IPS DF 4.7 (cell line): ENCODE measurements around the gene YAF2.

Experiments
- DNase-seq: peaks from one replicate; pipeline ENCODE4 v3.0.0-alpha.2; 2013; ENCODE audit warnings: low spot score; ENCODE audit errors: extremely low read depth

The YAF2 gene

DNA sequence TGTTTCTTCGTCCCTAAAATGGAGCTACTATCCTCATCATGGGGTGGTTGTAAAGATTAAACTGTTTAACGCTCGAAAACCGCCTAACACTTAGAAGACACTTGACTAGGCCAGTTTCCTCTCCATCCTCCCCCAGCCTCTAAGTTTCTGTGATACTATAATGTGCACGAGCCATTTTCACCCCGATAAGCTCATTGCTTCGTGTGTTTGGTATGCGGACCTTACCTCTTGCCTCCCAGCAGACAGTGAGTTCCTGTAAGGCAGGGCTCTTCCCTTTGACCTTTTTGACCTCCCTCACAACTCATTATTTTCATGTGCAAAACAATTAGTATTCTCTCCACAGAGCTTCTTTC is 92.9 kb downstream of the YAF2 start:
- DNase-seq = no peak

- DNase-seq = no peak
Observed at GRCh38 chr12:42144408-42145196, 93.4 kb downstream of the YAF2 start, which contains the start of gene GXYLT1. TSS of gene GXYLT1 (minus strand) at chr12:42144874. CDS start at chr12:42144646, 228 bp downstream.

DNA sequence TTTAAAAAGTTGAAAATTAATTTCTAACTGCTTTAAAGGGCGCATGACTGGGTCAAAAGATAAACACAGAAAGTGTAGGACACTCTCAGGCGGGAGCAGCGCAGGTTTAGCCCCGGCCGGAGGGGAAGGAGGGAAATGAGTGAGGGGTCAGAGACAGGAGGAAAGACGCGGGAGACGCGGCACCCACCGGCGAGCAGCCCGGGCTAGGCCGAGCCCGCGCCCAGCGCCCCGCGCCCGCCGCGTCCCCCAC is 94.0 kb downstream of the YAF2 start:
- DNase-seq = no peak

GRCh38 chr12:42143452-42144157 is 94.4 kb downstream of the YAF2 start:
- no peak for DNase-seq

DNA sequence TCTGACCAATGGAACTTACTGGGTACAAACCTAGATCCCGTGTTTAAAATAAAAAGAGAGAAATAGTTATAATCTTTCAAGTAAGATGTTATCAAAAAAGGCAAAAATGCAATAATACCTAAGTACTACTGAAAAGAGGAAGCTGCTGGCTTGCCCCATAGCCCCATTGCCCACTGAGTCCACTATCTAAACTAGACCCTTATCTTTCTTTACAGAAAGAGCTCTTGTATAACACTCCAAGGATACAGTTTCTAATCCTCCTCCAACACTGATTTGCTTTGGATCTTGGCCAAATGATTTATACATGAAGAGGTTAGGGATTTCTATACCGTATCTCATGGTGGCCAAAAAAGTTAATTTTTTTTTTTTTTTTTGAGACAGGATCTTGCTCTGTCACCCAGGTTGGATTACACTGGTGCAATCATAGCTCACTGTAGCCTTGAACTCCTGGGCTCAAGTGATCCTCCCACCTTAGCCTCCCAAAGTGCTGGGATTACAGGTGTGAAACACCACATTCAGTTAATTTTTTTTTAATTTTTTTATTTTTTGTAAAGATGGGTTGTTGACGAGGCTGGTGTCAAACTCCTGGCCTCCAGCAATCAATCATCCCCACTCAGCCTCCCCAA is 96.0 kb downstream of the YAF2 start:
- DNase-seq = no peak

DNA sequence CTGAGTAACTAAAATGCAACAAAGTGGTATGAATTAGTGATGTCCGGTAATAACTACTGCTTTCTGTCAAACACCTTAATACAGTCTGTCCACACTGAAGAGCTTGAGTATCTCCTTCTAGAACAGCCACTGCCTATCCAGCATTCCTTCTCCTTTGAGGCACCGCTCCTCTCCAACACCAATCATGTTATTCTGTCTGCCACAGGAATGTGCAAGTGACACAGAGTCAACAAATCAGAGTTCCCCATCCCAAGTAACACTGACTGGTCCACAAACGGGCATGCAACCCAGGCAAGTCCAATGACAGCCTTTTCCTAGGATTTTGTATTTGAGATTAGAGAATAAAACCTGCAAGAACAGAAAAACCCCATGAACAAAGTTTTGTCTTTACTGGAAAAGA is 97.1 kb downstream of the YAF2 start:
- DNase-seq = no peak

GRCh38 chr12:42135259-42135814 is 102.7 kb downstream of the YAF2 start:
- no peak for DNase-seq

DNA sequence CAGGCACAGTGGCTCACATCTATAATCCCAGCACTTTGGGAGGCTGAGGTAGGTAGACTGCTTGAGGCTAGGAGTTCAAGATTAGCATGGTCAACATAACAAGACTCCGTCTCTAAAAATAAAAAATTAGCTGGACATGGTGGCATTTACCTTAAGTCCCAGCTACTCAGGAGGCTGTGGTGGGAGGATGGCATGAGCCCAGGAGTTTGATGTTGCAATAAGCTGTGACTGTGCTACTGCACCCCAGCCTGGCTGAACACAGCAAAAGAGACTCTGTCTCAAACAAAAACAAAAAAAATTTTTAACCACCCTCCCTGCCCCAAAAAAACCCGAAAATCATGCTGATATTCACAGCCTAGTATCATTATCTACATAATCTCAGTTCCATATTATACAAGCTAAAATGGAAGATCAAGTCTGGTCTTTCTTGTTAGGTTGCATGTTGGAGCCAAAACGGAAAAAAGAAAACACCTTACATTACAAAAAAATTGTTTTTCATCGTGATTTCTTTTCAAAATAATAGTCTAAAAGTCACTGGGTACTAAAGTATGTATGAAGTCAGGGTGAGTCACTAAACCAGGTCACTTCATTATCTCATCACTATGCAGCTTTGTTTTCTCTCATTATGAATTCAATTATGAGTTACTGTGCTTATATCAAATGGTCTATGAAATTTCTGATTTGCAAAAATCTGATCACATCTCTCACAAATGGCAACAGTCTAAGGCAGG is 107.2 kb downstream of the YAF2 start:
- no peak for DNase-seq

DNA sequence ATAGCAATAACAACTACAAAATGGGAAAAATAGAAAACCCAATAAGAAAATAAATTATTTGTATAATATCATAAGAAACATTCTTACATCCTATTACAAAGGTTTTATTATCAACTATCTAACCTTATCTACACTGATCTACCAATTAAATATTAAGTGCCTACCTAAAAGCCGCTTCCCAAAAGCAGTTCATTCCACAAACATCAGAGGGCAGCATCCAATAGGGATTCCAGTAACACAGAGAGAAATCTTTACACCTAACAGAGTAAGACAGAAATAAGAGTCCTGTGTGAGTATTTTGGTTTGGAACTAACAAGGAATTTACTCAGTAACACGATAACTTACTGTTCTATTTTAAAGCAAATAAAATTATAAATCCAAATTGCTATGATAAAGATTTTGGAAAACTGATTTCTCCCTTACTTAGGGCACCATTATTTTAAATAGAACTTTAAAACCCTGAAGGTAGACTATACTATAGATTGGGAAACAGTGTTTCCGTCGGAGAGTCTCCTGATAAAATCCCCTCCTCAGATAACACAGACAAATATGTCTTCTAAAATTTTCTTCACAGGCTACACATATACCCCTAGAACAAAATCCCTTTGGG is 108.3 kb downstream of the YAF2 start:
- DNase-seq = no peak

DNA sequence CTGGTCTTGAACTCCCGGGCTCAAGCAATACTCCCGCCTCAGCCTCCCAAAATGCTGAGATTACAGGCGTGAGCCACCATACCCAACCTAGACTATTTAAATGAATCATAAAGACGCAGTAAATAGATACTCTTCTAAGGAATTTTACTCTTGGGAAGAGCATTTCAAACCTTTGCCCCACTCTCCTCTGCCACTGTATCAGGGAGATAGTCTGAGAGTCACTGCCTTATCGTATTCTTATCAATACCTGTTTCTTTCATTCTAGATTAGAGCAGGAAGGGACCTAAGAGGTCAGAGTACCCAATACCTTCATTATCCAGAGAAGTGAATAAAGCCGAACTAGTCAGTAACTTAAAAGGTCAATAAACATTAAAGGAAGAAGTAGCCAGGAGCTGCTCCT is 109.2 kb downstream of the YAF2 start:
- no peak for DNase-seq

- DNase-seq = no peak
Observed at GRCh38 chr12:42128327-42128726, 109.7 kb downstream of the YAF2 start.

- DNase-seq = no peak
Observed at GRCh38 chr12:42126963-42127362, 111.1 kb downstream of the YAF2 start.

DNA sequence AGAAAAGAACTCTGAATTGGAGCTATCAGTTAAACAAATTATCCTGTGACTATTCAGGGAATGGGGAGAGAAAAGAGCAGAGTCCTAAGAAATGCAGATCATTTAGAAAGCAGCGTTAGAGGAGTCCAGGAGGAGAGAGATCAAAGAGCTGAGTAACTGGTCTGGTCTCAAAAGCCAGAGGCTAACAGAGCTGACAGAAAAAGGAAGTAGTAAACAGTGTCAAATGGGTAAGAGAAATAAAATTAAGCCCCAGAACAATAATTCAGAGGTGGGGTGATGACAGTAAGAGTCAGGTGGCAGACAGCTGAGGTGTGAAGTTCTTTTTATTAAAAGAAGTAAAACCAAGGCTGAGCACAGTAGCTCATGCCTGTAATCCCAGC is 112.7 kb downstream of the YAF2 start:
- DNase-seq = no peak

- DNase-seq = no peak
Observed at GRCh38 chr12:42124764-42125387, 113.2 kb downstream of the YAF2 start.

DNA sequence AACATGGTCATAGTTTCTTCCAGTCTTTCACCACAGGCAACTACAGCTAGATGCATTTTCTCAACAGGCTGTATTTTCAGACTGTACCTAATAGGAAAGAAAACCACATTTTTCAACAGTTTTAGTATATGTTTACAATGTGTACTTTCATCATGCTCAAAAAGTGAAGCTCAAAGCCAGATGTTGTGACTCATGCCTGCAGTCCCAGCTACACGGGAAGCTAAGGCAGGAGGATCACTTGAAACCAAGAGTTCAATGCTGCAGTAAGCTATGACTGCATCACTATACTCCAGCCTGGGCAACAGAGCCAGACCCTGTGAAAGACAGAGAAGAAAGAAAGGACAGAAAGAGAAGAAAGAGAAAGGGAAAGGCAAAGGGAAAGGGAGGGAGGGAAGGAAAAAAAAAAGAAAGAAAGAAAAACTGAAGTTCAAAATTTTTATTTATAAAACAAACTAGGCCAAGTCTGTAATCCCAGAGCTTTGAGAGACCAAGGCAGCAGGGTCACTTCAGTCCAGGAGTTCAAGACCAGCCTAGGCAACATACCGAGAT is 118.9 kb downstream of the YAF2 start:
- no peak for DNase-seq

DNA sequence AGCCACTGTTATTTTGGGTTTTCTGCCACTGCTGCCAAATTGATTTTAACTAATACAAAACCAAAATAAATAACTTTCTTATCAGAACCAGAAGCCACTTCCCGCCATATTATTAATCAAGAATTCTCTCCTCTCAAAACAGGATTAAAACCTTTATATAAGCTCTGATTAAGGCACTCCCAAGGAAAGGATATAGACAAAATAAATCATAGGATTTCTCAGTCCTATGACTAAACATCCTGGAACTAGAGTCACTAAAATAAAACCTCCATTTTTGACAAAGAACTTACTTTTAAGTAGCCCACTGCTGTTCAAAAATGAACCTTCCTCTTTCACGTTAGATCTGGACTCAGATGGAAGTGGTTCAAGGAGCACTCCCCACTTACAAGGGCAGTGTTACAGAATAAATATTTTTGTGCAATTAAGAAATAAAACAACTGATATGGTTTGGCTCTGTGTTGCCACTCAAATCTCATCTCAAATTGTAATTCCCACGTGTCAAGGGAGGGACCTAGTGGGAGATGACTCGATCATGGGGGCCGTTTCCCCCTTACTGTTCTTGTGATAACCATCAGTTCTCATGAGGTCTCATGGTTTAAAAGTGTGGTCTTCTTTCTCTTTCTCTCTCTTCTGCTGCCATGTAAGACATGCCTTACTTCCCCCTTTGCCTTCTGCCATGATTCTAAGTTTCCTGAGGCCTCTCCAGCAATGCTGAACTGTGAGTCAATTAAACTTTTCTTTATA is 119.7 kb downstream of the YAF2 start:
- no peak for DNase-seq

DNA sequence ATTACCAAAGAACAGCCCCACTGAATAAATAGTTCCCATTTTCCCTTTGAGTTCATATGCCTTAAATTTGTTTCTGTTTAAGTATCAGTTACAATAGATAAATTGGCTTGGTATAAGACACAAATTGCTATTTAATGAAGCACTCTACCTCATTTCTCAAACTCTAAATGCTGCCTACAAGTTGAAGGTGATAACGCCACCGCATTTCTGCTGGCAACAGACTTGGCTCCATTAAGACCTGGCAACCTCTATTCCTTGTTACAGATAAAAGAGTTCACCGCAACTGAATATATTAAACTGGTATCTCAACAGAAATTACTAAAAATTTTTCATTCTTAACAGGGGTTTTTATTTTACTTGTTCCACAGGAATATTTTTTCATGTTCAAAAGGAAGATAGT is 129.0 kb downstream of the YAF2 start:
- no peak for DNase-seq
